COR-L47 (cell line): ENCODE results near the gene METTL14.
A peak's percentile ranks its signal among the peaks of the same experiment; 100 is the strongest.
"Not testable (repeated sequence)": the region's sequence is repeated elsewhere in the genome, so short reads cannot be mapped to it uniquely, and the experiment has no call there.

Experiments
- DNase-seq: peaks from one replicate; lab custom pipeline; 2025; lab: John Stamatoyannopoulos, UW

Gene METTL14

DNA sequence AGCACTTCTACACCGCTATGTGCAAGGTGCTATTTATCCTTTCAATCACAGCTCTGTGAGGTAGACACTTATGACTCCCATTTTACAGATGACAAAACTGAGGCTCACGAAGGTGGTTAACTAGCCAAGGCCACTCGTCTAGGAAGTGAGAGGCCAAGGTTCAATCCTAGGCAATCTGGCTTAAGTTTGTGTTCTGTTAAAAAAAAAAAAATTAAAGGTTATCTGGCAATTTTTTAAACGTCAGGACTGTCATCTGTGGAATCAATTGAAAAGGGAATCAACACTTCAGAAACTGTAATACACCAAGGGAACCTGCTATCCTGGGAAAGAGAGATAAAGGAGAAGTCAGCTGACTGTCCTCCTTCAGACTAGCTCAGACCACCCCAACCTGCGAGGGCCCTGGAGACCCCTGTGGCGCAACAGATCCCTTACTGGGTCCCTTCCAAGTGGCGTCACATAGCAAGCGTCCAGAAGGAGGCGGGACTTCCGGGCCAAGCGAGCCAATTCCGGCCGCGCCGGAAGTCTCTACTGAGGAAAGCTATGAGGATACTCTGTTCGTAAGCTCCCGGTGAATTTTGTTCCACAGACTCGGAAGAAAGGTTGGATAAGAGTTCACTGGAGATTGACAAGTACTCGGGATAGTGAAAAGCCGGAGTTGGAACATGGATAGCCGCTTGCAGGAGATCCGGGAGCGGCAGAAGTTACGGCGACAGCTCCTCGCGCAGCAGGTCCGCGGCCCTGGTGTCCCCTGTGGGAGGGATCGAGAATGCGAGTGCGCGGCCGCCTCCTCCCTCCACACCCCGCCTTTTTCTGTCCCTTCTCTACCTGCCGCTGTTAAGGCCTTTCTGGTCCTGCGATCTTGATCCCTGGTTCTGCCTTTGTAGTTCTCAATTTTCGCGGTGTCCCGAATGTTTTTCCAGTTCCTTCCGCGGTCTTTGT lies at the start of gene METTL14:
TSS of gene METTL14 (plus strand) at position 520 of the 939 bp plus-strand sequence. CDS start at position 663, 143 bp downstream.
- DNase-seq: peak; percentile 96

DNA sequence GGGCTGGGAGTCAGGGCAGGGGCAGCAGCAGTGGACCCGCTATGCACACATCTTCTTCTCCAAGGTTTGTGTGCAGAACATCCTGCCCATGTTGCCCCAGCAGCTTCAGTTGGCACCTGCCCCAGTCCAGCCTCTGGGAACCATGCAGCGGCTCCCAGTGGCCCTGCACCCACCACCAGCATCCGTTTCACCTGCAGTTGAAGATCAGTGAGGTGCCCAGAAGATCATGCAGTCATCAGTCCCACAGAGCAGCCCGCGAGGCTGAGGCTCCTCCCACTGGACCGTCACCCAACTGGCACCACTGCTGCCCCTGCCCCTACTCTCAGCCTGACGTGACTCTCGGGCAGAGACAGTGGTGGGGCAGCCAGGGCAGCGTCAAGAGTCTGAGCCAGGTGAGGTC lies 49.1 kb upstream of the METTL14 start:
- not testable (repeated sequence) for DNase-seq

DNA sequence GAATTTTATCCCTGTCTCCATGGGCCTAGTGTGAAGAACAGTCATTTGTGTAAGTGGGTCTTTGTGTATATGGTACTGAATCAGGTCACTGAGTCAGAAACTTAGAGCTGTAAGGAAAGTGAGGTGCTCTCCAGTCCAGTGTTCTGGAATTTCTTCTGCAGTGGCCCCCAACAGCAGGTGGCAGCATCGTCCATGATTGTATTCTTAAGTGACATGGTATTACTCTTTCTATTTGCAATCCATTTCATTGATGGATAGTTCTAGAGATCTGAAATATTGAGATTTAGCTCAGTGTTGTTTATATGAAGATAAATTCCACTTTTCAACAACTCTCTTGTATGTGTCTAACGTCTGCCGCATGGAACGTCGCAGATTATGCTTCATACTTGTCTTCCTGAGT lies 20.5 kb upstream of the METTL14 start:
- not testable (repeated sequence) for DNase-seq

DNA sequence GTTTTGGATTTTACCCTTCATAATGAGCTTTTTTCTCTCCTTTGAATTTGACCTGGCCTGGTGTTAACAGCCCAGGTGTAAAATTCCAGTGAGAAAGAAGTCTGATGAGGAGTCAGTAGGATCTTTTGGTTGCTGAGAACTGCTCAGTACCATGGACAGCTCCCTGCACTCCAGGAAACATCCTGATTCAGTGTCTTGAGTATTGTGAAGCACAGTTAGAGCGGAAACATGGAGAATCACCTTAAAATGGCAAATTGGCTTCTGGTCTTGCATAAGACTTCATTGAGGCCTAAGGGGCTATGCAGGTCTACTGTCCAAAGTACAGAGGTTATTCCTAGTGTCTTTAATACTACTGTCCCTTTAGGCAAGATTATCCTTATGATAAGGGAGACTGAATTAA lies 16.0 kb upstream of the METTL14 start:
- DNase-seq: not testable (repeated sequence)

DNA sequence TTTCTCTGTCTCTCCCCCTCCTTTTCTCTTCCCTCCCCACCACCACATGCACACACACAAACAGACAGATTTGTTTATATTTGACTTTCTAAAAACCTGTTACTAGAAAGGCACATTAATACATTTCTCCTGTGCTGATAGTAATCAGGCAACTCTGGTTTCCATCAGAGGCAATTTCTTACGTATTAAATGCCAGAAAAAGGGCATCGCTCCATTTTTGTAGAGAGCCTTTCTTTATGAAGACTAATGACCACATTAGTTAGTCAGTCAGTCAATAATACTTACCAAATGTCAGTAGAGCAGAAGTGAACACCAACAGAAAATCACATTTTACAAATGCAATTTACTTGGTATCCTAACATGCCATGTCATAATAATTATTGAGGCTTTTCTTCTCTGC lies 14.2 kb upstream of the METTL14 start:
- DNase-seq: not testable (repeated sequence)

DNA sequence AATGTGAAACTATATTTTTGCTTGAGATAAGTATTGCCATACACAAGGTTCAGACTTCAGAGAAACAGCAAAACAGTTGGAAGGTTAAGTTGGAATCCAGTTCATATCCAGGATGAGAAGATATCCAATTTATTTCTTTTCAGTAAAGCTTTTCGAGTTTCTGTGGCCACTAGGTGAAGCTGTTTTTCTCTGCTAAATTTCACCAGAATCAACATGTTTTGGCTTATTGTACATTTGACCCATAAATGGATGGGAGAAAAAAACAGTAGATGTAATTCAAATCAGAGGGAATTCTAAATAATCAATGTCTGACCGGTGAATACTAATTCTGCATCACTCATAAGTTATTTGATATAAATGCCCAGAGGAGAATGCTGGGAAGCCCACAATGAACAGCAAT lies 9.1 kb upstream of the METTL14 start:
- no peak for DNase-seq

DNA sequence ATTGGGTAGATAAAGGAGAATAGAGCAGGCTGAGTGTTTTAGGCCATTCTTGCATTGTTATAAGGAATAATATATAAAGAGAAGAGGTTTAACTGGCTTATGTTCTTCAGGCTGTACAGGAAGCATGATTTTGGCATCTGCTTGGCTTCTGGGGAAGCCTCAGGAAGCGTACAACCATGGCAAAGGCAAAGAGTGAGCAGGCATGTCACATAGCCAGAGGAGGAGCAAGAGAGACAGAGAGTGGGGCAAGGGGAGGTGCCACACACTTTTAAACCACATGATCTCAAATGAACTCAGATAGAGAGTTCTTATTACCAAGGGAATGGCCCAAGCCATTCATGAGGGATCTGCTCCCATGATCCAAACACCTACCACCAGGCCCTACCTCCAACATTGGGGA lies 4.4 kb upstream of the METTL14 start:
- DNase-seq: no peak

DNA sequence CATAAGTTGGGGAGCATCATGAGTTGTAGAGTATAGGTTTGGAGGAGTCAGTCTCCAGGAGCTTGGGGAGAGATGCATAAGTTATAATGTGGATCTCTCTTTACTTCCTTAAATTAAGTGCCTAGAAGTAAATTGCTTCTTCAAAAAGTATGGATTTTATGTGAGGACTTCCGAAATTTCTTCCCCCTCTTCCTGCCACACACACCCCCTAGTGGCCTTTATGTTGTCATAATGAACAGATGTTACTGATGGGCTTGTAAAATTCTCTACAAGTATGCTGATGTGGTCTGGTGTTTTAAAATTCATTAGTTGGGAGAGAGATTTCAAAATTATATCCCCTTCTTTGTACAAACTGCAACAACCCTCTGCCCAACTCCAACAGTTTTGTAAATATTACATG lies 2.3 kb upstream of the METTL14 start:
- peak; percentile 34 for DNase-seq

DNA sequence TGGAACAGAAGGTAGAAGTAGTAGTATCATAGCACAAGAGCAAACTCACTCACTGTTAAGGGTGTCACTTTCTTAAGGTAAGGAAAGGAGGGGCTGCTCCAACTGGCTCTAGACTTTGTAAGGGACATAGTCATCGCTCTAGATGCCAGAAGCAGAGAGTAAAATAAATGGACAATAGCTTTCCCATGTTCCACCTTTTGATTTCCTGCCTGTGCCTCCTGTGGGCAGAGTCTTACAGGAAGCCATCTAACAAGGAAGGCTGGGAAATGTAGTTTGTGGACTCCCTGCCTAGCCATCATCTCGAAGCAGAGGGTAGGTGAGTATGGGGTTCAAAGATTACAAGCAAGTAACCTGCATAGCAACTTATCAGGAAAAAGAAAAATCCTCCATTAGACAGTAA lies 1.7 kb upstream of the METTL14 start:
- DNase-seq: peak; percentile 29

DNA sequence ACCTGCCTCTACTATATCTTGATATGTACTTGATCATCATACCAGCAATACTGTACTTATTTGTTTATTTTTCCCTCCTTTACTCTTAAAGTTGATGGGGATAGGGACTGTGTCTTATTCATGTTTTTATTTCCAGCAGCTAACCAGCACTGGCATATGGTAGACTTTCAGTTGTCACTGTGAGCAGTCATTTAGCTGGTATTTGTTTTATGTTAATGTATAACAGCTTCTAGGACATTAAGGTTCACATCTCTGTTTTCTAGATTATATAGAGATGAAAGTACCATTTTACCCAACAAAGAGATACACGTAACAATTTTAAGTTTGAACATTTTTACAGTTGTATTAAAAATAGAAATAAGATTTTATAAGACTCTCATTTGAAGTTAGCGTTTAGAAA lies 17.9 kb downstream of the METTL14 start:
- no peak for DNase-seq

DNA sequence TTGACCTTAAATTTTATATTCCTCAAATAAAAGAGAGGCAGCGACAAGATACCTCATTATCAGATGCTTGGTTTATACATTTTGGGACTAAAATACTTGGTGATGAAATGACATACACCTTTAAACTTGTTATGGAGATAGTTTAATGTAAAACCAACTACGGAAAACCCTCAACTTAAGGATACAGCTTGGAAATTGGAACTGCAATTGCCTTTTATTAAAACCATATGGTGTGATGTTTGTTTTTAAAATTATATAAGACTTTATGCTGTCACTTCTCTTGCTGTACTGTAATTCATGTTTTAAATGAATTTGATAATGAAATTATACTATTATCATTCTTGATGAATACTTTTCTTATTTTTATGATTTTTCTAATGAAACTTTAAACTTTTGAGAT lies 25.9 kb downstream of the METTL14 start:
- DNase-seq: no peak

DNA sequence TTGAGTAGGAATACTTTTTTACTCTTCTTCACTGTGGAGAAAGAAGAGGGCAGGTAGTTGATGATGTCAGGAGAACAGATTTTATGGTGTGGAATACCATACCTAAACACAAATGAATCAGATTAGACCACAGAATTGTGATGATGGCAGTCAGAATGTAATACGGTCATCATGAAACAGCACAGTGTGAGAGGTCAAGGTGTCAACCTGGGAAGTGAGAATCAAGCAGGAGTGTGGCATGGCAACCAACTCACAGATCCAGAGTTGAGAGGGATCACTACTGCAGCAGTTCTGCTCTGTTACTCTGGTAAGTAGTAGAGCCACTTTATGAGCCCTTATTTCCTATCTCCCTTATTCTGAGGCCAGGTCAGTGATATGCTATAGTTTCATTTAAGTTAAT lies 27.7 kb downstream of the METTL14 start:
- DNase-seq: no peak

DNA sequence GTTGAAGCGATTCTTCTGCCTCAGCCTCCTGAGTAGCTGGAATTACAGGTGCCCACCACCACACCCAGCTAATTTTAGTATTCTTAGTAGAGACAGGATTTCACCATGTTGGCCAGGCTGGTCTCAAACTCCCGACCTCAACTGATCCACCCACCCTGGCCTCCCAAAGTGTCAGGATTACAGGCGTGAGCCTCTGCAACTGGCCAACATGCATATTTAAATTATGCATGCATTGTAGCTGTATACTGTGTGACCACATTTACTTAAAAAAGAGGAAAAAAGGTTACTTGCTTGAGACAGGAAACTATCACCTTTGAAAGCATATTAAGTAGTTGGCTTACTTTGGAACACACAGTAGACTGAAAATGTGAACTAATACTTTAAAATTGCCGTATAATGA lies 29.5 kb downstream of the METTL14 start:
- DNase-seq: no peak

DNA sequence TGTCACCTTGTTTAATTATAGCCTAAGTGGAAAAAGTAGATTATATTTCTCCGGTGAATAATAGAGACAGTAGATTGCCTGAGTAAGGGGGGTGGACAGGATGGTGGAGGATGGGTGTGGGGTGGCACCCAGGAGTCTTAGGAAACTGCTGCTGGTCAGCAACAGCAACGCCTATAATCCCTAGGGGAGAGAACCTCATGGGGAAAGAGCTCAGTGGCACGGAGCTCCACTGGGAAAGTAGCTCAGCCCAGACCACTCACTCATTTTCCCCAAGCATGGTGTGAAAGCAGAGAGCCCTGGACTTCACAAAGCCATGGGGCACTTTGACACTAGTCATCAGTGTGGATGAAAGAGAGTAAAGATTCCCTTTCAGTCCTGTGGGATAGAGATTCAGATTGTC lies 31.1 kb downstream of the METTL14 start:
- DNase-seq: peak; percentile 3

DNA sequence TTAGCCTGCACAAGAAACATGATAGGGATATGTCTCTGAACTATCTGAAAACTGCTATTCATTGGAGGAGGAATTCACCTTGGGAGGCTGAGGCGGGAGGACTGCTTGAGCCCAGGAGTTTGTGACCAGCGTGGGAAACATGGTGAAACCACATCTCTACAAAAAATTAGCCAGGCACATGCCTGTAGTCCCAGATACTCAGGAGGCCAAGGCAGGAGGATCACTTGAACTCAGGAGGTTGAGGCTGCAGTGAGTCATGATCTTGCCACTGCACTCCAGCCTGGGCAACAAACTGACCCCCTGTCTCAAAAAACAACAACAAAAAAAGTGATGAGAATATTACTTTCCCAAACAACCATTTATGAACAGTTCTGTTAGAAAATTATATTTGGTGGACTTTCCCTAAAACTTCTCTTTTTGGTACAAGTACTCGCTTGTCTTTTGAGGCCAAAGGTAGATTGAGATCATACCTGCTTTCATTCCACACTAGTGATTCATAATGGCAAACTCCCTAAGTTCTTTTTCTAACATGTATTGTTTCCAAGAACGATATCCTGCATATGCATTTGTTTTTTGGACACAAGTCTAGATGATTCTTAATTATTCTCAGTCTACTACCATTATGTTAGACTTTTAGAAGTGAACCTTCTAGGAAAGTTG lies 33.4 kb downstream of the METTL14 start:
- no peak for DNase-seq

DNA sequence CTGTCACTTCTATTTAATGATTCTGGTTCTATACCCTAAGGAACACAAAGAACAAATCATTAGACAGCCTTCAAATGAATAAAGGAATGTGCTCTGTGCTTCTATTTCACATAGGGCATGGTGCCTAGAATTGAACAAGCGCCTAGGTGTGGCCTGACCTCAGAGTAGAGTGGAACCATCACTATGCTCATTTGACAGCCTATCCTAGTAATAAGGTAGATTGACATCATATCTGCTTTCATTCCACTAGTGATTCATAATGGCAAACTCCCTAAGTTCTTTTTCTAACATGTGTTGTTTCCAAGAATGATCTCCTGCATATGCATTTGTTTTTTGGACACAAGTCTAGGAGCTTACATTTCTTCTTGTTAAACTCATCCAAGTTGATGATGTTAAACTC lies 36.6 kb downstream of the METTL14 start:
- no peak for DNase-seq

DNA sequence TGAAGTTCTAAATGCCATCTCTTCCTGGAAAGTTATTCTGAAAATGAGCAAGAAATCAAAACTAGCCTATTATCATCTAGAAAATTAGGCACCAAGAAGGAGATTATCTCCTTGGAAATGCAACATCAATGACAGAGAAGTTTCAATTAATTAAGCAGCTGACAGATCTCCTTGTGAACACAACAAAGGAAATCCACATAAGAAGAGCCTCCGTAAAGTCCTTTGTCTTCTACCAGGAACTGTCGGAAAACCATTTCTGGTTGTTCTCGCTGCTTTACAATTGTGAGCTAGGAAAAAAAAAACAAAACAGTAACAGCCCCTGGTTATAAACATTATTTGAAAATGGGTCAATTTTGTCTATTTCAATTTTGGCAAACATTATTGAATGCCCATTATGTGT lies 38.2 kb downstream of the METTL14 start:
- DNase-seq: no peak

DNA sequence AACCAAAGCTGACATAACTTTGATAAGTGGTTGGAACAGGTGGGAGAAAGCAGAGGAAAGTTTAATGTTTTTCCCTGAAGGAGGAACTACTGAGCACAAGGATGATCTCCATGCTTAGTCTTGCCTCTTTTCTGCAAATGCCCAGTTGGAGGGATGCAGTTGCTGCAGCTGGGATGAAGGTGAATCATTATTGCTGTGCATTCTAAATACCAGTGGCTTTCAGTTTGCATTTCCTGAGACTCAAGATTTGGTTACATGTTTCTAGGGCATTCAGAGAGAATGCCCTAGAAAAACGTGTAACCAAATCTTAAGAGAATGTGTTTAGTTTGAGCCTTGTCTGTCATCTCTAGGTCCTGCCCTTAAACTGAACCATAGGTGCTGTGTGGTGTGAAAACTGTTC lies 42.2 kb downstream of the METTL14 start:
- no peak for DNase-seq

DNA sequence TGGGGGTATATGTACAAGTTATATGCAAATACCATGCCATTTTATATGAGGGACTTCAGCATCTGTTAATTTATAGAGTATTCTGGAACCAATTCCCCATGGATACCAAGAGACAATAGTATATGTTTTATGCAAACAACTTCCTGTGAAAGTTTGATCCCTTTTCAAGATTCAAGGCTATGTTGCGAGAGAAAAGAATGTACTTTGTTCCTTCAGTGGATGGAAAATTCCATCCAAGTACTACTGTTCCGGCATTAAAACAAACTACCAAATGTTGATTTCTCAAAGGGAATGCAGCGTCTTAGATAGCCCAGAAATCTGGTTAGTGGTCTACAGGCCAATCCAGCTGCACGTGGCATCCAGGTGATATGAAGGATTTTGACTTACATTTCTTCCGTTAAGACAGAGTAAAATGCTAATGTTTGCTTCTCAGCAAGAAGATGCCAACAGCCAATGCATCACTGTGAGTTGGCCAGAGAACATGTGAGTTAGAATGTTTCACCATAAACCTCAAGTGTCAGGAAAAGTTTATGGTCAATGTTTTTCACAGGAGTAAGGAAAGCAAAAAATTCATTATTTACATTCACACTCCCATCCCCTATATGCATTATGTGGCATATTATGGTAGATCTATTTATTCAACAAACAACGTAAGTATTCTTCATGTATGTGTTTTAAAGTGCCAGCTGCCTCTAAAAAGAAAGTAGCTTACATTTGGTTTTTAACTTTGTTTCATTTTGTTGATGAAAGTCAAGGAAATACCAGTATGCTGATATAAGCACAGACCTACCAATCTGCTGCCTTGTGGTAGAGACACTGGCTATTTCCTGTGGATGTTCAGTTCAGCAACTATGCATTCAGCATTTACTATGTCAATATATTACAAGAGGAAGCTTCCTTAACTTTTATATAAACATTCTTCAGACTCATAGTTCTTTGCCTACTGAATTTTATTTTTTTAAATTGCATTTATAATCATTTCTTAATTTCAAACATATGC lies 44.4 kb downstream of the METTL14 start:
- DNase-seq: no peak

DNA sequence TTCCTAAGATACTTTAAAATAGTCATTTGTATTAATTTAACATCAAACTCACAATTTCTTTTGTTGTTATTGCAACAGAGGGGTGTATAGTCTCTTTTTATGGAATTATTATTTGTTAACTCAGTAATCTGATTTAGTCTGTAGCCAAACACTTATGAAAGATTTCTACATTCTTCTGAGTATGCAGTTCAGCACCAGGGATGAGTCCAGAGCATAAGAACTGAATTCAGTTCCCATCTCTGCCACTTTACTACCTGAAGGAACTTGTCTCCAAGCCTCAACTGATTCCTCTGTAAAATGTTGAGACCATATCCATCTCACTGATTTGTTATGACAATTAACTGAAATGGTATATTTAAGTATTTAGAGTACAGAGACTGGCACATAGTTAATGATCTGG lies 45.5 kb downstream of the METTL14 start:
- DNase-seq: no peak

DNA sequence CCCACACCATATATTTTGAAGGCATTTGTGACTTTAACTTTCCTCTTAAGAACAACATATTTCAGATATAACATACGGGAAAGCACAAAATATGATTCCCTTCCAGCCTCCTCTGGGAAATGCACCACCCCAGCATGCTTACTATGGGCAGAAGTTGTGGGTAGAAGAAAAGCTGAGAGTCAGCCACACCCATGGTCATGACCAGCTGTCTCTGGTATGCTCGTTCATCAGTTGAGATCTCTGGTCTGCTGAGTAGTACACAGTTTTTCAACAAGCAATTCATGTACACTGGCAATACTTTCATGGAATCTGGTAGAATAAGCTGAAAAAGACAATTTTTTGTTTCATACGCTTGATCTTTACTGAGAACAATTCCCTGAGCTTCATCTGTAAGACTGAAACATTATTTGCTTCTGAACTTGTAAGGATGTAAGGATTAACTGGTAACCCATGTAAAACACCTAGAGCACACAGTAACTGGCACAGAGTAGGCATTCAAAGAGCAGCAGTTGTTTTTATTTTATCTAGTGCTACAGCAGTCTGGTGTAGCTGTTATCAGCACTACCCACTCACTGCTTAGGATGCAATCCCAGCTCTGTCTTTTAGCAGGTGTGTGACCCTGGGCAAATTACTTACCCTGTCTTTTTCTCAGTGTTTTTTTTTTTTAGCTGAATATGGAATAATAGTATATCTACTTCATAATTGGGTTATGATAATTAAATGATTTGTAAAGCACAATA lies 47.6 kb downstream of the METTL14 start:
- DNase-seq: no peak
